DMS153 (cell line): ENCODE results near the gene PSMD1.

Source experiments
- DNase-seq: peaks from one replicate; lab custom pipeline; 2025; lab: John Stamatoyannopoulos, UW

Gene PSMD1

GRCh38 chr2:231159306-231159705 lies 102.6 kb downstream of the PSMD1 start:
- DNase-seq = no peak

GRCh38 chr2:231160701-231161100 lies 104.0 kb downstream of the PSMD1 start:
- DNase-seq = no peak

DNA sequence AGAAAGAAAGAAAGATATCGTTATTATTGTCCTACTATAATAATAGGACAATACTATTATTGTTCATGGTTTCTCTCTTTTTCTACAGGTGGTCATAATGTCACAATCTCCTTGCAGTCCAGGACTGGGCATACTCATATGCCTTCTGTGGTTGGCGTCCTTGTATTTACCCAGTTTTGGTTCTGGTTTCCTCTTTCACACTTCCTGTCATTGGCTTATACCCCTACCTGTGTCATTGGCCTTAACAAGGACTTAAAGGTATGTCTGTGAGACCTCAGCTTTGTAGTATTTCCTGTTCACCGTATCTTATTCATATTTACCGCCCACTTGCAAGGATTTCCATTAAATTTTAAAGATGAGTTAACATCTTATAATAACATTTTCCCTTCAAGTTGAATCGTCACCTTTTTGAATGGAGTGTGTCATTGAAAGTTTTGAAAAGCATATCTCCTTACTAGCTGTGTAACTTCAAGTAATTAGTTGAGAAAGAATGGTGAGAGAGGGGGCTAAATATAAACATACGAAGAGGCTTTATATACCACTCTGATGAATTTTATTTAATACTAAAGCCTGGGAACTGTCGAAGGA lies 104.7 kb downstream of the PSMD1 start:
- DNase-seq = no peak

- DNase-seq = no peak
These were observed 105.2 kb downstream of the PSMD1 start for GRCh38 chr2:231161877-231162329.

DNA sequence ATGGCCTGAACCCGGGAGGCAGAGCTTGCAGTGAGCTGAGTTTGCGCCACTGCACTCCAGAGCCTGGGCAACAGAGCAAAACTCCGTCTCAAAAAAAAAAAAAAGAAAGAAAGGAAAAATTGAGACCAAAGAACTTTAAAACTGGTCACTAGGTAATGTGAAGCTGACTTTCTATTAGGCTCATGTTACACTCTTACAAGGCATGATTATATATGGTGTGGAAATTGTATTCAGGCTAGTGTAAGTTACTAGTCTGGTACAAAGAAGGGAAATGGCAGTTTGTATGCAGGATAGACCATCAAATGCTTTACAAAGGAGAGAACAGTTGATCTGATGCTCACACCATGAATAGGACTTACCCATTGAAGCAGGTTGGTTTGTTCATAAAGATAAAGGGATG lies 106.3 kb downstream of the PSMD1 start:
- DNase-seq = no peak

DNA sequence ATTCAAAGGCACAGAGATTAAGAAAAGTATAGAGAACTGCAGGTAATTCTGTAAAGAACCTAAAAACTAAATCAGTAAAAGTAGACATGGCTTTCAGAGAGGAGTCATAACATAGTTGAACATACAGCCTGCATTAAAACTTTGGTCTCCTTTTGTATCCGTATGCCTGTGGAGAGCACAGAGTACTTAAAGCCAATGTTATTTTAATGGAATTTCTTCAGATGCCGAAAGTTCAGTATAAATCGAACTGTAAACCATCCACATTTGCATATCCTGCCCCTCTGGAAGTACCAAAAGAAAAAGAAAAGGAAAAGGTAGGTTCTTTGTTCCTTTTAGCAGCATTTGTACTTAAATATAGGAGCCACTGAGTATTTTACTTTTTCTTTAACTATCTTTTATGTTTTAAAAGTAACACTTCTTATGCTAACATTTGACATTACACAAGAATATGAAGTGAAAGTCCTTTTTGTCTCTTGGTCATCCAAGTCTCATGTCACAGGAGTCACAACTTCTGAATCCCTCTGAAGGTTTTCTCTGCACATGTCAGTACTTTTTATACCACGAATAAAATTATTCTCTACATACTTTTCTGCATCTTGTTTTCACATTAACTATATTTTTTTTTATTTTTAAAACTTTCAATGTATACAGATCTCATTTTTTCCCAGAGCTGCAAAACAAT lies 106.9 kb downstream of the PSMD1 start:
- no peak for DNase-seq

DNA sequence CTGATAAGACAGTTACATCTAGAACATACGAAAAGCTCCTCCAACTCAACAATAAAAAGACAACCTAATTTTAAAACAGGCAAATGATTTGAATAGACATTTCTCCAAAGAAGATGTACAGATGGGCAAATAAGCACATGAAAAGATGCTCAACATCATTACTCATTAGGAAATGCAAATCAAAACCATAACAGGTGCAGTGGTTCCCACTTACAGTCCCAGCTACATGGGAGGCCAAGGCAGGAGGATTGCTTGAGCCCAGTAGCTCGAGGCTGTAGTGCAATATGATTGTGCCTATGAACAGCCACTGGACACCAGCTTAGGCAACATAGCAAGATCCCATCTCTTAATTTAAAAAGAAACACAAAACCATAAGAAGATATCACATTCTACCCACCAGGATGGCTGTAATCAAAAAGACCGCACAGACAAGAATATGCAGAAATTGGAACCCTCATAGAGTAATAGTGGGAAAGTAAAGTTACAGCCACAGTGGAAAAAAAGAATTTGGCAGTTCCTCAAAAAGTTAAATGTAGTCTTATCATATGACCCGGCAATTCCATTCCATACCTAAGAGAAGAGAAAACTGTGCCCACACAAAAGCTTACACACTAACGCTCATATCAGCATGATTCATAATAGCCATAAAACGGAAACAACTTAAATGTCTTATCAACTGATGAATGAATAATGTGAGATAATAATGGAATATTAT lies 111.2 kb downstream of the PSMD1 start:
- DNase-seq = no peak

GRCh38 chr2:231168460-231169139 lies 111.9 kb downstream of the PSMD1 start:
- DNase-seq = no peak

DNA sequence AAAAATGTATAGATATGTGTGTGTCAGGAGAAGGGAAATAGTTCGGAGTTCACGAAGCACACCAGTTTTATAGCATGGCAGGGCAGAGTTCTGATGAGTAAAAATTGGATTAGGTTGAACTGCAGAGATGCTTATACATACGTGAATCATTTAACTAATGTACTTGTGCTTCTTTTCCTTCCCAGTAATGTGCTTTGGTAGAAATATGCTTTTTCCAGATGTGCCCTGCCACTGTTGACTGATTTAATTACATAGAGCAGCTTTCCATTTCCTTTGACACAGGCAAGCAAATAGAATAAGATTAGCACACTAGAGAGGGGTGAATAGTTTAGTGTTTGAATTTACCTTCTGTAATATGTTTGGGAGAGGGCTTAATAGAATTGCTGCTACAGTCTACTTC lies 112.8 kb downstream of the PSMD1 start:
- DNase-seq = no peak

DNA sequence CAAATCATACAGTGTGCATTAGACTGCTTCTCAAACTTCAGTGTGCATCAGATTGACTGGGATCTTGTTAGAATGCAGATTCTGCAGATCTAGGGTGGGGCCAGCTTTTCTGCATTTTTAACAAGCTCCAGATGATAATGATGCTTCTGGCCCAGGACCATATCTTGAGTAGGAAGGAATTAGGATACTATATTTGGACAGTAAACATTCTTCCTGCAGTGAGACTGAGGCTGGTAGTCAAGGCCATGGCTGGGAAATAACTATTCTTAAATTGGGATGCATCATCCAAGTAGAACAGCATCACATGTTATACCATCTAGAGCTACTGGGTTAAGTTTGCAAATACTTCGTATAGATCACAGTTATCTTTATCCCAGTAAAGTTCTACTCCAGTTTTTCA lies 113.4 kb downstream of the PSMD1 start:
- no peak for DNase-seq

DNA sequence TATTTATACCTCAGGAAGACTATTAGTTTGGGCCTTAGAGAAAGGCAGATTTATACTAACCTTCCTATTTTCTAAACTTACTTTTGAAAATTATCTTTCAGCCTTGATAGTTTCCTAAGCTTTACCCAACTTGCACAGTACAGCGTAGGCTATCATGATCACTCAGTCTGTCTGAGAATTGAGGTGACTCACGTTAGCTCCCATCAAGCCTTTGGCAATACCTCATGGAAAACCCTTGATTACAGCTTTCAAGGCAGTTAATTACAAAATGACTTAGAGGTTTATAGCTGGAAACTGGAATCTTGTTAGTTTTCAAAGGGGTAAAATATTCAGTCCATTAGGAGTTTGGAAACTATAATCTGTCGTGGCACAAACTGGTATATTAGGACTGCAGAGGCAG lies 115.4 kb downstream of the PSMD1 start:
- no peak for DNase-seq

DNA sequence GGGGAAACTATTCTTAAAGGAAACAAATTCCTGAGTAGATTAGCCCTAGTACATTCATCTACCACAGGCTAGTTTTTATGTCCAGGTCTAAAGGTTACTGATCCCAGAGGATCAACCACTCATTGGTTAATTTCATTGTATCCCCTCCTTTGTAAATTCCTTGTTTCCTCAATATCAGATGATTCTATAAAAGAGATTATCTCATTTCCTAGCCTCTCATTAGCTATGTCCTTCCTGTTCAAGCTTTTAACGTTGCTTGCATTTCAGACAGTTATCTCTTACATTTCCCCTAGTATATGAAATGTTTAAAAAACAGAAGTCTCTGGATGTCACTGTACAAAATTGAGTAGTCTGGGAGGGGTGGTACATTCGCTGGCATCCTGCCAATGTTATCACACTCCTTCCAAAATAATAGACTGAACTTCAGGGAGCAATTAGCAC lies 117.6 kb downstream of the PSMD1 start:
- DNase-seq = no peak

DNA sequence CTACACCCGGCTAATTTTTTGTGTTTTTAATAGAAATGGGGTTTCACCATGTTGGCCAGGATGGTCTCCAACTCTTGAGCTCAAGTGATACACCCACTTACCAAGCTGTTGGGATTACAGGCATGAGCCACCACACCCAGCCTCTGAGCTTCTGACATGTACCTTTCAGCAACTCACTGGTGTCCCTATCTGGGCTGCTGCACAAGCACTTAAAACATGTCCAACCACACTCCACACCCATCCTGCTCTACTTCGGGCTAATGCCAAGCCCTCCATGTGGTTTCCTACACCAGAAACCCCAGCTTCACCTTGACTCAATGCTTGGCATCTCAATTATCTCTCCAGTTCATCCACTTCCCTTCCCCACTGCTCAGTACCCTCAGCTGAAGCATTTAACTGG lies 119.4 kb downstream of the PSMD1 start:
- no peak for DNase-seq

DNA sequence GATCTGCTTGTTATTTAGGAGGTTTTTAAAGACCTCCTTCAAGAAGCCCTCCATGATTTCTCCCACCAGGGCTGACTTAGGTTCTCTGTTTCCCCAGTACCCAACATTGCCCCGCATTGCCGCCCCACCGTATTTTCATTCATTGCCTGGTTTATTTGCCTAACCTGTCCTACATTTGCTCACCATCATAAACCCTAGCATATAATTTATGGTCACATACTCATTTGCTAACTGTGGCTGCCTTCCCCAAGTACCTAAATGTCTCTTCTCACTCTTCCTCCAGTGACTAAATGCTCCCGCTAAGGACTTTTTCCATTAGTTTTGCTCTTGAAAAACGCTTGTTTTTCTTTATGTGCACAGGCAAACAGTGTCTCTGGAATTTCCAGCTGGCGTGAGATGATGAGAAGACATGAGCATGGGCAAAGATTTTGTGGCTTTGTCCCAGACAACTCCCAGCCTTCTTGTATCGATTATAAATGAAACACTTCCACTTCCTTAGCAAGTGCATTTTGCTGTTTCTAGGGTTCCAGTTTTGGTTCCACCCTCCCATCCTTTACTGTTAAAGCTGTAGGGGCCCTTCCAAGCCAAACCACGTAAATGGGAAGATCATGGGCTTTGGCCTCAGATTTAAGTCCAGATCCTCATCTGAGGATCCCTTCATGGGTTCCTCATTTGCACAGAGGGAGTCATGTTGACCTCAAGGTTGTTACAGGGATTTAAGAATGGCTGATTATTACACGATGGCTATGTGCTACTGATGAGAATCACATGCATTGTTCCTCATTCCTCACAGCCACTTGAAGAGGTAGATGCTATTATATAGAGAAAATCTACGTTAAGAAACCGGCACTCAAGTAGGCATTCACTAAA lies 120.7 kb downstream of the PSMD1 start:
- DNase-seq = no peak

DNA sequence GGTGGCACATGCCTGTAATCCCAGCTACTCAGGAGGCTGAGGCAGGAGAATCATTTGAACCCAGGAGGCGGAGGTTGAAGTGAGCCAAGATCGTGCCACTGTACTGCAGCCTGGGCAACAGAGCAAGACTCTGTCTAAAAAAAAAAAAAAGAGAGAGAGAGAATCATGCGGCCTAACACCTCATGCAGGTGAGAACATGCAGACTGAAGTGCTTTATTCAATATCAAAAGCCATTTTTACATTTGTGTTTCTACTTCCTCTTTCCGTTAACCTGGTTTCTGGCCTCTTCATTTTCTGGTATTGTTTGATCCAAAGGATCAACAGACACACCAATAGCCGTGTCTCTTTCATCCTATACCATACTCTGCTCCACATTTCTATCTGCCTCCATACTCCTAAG lies 122.1 kb downstream of the PSMD1 start:
- DNase-seq = peak; percentile 62

- no peak for DNase-seq
These were observed 125.3 kb downstream of the PSMD1 start for GRCh38 chr2:231181860-231182512.

DNA sequence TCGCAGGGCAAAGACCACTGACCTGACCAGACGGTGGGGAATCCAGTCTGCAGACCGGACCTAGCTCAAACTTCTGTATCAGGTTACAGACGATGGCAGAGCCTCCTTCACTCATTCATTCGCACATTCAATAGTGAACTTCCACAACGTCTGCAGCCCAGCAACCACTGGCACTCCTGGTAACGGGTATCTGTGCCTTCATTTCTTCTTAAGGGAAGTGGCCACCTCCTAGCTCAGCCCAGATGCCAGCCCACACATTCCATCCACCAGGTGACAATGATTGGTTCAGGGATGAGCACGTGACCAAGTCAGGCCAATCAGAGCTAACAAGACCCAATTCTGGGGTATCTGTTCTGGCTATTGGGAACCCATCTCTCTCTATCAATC lies 125.8 kb downstream of the PSMD1 start:
- DNase-seq = no peak

- DNase-seq = no peak
These were observed 127.2 kb downstream of the PSMD1 start for GRCh38 chr2:231183851-231184250.

DNA sequence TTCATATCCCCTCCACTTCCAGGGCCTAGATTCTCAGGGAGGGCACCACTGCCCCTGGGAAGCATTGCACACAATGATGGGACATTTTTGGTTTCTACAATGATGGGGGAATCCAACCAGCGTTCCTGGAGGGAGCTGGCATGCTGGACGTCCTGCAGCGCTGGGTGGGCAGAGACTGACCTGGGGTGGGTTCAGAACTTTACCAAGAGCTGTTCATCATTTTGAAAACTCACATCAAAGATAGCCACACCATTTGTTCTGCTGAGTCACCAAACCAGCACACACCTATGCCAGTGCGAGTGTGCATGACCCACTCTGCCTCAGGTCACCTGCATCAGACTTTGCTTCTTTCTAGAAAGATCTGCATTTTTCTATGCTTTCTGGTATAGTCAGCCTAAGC lies 127.7 kb downstream of the PSMD1 start:
- no peak for DNase-seq

DNA sequence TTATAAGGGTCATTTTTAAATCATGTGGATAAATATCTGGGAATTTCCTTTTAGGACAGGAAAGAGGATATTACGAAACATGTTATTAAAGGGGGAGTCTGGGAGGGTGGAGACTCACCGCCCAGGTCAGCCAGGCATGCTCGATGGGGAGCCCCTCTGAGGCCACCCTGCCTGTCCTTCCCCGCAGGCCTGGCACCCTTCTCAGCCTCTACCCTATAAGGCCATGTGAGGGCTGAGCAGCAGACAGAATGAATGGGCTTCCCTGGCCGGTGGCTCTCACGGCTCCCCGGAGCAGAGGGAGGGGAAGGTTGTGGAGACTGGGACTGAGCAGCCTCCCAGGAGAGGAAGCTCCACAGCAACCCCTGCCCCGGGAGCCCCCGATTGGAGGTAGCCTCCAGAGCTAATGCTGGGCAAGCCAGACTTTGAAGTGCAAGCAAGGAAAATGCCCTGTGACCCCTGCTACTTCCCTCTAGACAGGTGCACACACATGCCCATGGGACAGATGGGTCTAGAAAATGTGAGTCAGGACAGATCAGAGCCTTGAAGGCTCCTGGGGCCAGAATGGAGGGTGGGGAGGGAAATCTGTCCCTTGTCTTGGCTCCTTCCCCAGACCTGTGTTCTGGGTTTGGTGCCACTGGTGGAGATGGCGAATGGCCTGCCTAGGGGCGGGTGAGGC lies 128.5 kb downstream of the PSMD1 start:
- DNase-seq = no peak

GRCh38 chr2:231185886-231186285 lies 129.2 kb downstream of the PSMD1 start:
- DNase-seq = no peak
